NK-92 treated with Interleukin-12 subunit alpha and Interleukin-12 subunit beta, amount 100 ng/mL, for 24 hours (cell line): ENCODE results near the gene ZNF264.
"Not testable (repeated sequence)": the region's sequence is repeated elsewhere in the genome, so short reads cannot be mapped to it uniquely, and the experiment has no call there.

ENCODE experiments used
- DNase-seq: peaks from one replicate; lab custom pipeline; 2025; lab: John Stamatoyannopoulos, UW

The ZNF264 gene

DNA sequence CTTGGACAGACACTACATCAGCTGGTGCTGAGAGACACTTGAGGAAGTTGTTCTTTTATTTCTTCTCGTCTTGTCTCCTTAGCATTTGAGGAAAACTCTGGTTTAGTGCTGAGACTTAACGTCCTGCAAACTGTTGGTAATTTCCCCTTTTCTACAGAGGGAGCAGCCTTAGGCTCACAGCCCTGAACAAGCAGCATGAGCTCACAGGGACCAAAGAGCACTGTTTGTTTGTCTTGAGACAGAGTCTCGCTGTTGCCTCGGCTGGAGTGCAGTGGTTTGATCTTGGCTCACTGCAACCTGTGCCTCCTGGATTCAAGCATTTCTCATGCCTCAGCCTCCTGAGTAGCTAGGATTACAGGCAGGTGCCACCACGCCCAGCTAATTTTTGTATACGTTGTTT lies 54.7 kb downstream of the ZNF264 start:
- DNase-seq = no peak

- no peak for DNase-seq
These were observed 57.3 kb downstream of the ZNF264 start for GRCh38 chr19:57248646-57249045.

DNA sequence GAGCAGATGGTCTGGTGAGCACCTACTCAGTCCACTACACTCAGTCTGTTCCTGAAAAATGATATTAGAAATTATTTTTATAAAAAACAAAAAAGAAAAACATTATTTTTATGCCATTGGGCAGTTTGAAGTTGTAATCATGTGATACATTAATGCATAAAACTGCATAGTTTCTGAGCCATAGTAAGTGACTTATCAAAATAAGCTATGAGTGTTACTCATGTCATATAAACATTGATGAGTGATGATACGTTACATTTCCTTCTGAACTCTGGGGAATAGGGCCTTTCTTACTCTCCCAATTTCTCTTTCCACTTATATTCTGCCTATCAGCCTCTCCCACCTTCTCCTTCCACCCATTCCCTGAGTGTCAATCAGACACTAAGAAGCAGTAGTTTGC lies 58.0 kb downstream of the ZNF264 start:
- no peak for DNase-seq

DNA sequence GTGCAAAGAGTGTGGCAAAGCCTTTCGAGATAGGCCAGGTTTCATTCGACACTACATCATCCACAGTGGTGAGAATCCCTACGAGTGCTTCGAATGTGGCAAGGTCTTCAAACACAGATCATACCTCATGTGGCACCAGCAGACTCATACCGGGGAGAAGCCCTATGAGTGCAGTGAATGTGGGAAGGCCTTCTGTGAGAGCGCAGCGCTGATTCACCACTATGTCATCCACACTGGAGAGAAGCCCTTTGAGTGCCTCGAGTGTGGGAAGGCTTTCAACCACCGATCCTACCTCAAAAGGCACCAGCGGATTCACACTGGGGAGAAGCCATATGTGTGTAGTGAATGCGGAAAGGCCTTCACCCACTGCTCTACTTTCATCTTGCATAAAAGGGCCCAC lies 62.5 kb downstream of the ZNF264 start:
- not testable (repeated sequence) for DNase-seq

DNA sequence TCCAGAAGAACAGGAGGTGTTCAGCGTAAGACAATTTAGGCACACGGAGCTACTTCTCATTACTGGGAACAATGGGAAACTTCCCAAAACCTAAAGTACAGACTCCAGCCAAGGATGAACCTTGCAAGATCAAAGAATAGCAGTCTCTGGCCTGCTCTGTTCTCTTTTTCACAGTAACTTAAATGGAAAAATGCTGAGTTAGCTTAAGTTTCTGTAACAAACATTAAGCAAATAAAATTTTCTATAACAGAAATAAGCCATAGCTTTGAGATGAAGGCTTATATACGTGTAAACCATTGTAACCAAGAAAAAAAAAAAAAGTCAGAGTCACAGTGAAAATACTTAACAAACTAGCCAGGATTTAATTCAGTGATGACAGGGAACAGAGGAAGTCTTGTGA lies 70.7 kb downstream of the ZNF264 start:
- no peak for DNase-seq

- no peak for DNase-seq
These were observed 72.0 kb downstream of the ZNF264 start for GRCh38 chr19:57263244-57263741.

DNA sequence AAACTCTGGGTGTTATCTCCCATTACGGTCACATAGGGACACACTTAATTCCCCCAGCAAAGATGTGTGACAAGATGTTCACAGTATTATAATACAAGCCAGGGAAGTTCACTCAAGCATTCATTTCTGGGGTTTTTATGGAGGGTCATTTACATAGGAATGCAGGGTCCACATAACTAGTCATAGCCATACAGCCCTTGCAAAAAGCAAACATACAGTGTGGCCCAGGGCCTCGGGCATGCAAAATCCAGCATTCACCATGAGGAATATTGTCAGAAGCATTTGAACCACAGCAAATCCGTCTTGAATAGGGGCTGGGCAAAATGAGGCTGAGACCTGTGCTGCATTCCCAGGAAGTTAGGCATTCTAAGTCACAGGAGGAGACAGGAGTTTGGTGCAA lies 76.0 kb downstream of the ZNF264 start:
- DNase-seq = no peak

GRCh38 chr19:57269515-57270250 lies 78.4 kb downstream of the ZNF264 start:
- no peak for DNase-seq

DNA sequence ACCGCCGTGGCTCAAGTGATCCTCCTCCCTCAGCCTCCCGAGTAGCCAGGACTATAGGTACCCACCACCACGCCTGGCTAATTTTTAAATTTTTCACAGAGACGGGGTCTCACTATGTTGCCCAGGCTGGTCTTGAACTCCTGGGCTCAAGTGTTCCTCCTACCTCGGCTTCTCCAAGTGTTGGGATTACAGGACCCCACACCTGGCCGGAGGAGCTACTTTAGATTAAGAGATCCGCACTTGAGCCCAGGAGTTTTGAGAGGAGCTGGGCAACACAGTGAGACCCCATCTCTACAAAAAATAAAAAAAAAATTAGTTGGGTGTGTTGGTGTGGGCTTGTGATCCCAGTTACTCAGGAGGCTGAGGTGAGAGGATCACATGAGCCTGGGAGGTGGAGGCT lies 80.0 kb downstream of the ZNF264 start:
- DNase-seq = no peak
